Liver (tissue), 9 donors: ENCODE results near the gene UBD. TPM values are rescaled to one million over a fixed set of nuclear protein-coding genes. Genes with fewer than 3 reads are reported as not detected.
A peak's percentile ranks its signal among the peaks of the same experiment; 100 is the strongest.

Experiments
- DNase-seq: peaks from one replicate; pipeline ENCODE4 v3.0.0-alpha.2; 2017; ENCODE audit warnings: low spot score
- H3K27ac ChIP-seq, 2 donors: one replicate each; pipeline ENCODE4 v1.7.0; 2013; ENCODE audit warnings: inconsistent platforms in 2 of 2, low read length in 2 of 2, control low read depth in 1 of 2, low read depth in 1 of 2, mild to moderate bottlenecking in 1 of 2
- H3K27me3 ChIP-seq, 4 donors: one replicate each; pipeline versions ENCODE4 v1.6.1 to v1.7.0; 2013; ENCODE audit warnings: low read length in 3 of 4, inconsistent platforms in 1 of 4, mild to moderate bottlenecking in 1 of 4, moderate library complexity in 1 of 4; ENCODE audit not compliant: control insufficient read depth in 4 of 4, insufficient read depth in 4 of 4
- H3K36me3 ChIP-seq, 4 donors: one replicate each; pipeline versions ENCODE4 v1.6.1 to v1.7.0; 2013; ENCODE audit warnings: low read length in 3 of 4, mild to moderate bottlenecking in 3 of 4, low read depth in 1 of 4, moderate library complexity in 1 of 4; ENCODE audit not compliant: control insufficient read depth in 4 of 4, insufficient read depth in 3 of 4
- H3K4me1 ChIP-seq, 4 donors: one replicate each; pipeline versions ENCODE4 v1.6.1 to v1.7.0; 2013; ENCODE audit warnings: low read length in 3 of 4, mild to moderate bottlenecking in 3 of 4, moderate library complexity in 1 of 4; ENCODE audit not compliant: control insufficient read depth in 4 of 4, insufficient read depth in 4 of 4
- H3K4me3 ChIP-seq, 3 donors: one replicate each; pipeline versions ENCODE4 v1.6.1 to v1.7.0; 2013; ENCODE audit warnings: low read length in 3 of 3, control low read depth in 1 of 3, low read depth in 1 of 3, mild to moderate bottlenecking in 1 of 3
- H3K9ac ChIP-seq, 2 donors: one replicate each; pipeline ENCODE4 v1.7.0; 2013; ENCODE audit warnings: low read length in 2 of 2, mild to moderate bottlenecking in 2 of 2, moderate library complexity in 2 of 2, control low read depth in 1 of 2, low read depth in 1 of 2
- H3K9me3 ChIP-seq, 4 donors: one replicate each; pipeline versions ENCODE4 v1.6.1 to v1.7.0; 2013; ENCODE audit warnings: low read length in 3 of 4; ENCODE audit not compliant: control insufficient read depth in 4 of 4
- ATF3 ChIP-seq: IDR thresholded peaks from 2 replicates; pipeline ENCODE4 v1.6.1; 2016; ENCODE audit warnings: antibody characterized with exemption
- CTCF ChIP-seq: fragments of 150-350 bp; IDR thresholded peaks from 2 replicates; pipeline ENCODE4 v1.5.1; 2017; ENCODE audit warnings: improper control_type of control experiment, low read depth, low read length; ENCODE audit not compliant: missing input control
- EGR1 ChIP-seq, 2 donors: IDR thresholded peaks; 2 replicates each; pipeline ENCODE4 v1.6.1; 2016 to 2018; ENCODE audit warnings: antibody characterized with exemption in 2 of 2, low read depth in 2 of 2
- FOXA1 ChIP-seq: IDR thresholded peaks from 2 replicates; pipeline ENCODE4 v1.6.1; 2016; ENCODE audit warnings: antibody characterized with exemption
- FOXA2 ChIP-seq: IDR thresholded peaks from 2 replicates; pipeline ENCODE4 v1.6.1; 2016; ENCODE audit warnings: antibody characterized with exemption
- HNF4G ChIP-seq: IDR thresholded peaks from 2 replicates; pipeline ENCODE4 v1.6.1; 2016; ENCODE audit warnings: antibody characterized with exemption
- MAX ChIP-seq: IDR thresholded peaks from 2 replicates; pipeline ENCODE4 v1.6.1; 2016; ENCODE audit warnings: antibody characterized with exemption
- NR2F2 ChIP-seq: IDR thresholded peaks from 2 replicates; pipeline ENCODE4 v1.6.1; 2016; ENCODE audit warnings: antibody characterized with exemption
- RAD21 ChIP-seq, 2 donors: IDR thresholded peaks; 2 replicates each; pipeline ENCODE4 v1.6.1; 2016; ENCODE audit warnings: antibody characterized with exemption in 2 of 2, mild to moderate bottlenecking in 2 of 2
- RXRA ChIP-seq, 2 donors: IDR thresholded peaks; 2 replicates each; pipeline ENCODE4 v1.6.1; 2017 to 2018; ENCODE audit warnings: antibody characterized with exemption in 2 of 2, mild to moderate bottlenecking in 1 of 2
- SP1 ChIP-seq: IDR thresholded peaks from 2 replicates; pipeline ENCODE4 v1.6.1; 2018; ENCODE audit warnings: antibody characterized with exemption, mild to moderate bottlenecking
- TAF1 ChIP-seq: conservative IDR thresholded peaks from 2 replicates; pipeline ENCODE4 v1.6.1; 2016; ENCODE audit warnings: antibody characterized with exemption, mild to moderate bottlenecking
- YY1 ChIP-seq: IDR thresholded peaks from 2 replicates; pipeline ENCODE4 v1.6.1; 2016; ENCODE audit warnings: antibody characterized with exemption, mild to moderate bottlenecking
- WGBS: extraction: QIAGEN DNeasy Blood & Tissue Kit; methylation state at CpG from one replicate; pipeline ENCODE4 v1.1.7; 2013; 5-methylcytosine and 5-hydroxymethylcytosine counted together
- polyA plus RNA-seq, 2 donors: library from polyadenylated mRNA; stranded (reverse) in 1 of 2; unstranded in 1 of 2; fragments of 200-250 nt in 1 of 2; fragments of >200 nt in 1 of 2; fragmentation: Nextera tagmentation in 1 of 2; extraction: Ambion mirVana in 1 of 2; gene quantifications; one replicate each; pipeline versions ENCODE4 v1.2.1 to v1.2.3, GENCODE V29; 2013 to 2015
- total RNA-seq, 2 donors: library from RNA; depleted of rRNA; stranded (reverse); fragments of >200 nt; gene quantifications; one replicate each; pipeline ENCODE4 v1.2.3, GENCODE V29; 2014
- TF ChIP-seq, protein P1 (sequence below): IDR thresholded peaks from 2 replicates; pipeline ENCODE4 v1.6.1; 2016; ENCODE audit warnings: antibody characterized with exemption
- TF ChIP-seq, protein P2 (sequence below): IDR thresholded peaks from 2 replicates; pipeline ENCODE4 v1.6.1; 2016; ENCODE audit warnings: antibody characterized with exemption, mild to moderate bottlenecking
- donor health status: healthy.
- donor health status: healthy.
- donor health status: healthy.
- donor health status: healthy.
- donor health status: healthy.

The UBD gene
- total and polyA plus RNA-seq, 4 donors = 7.0 to 35.1 (median 28.1) TPM

- H3K27ac ChIP-seq = no peak overlapping the region
- peaks cover 0 to 7% (median 0%) of the 10 kb centered on the region in 4 donors for H3K27me3 ChIP-seq
- no peak overlapping the region for H3K9ac ChIP-seq
- H3K9me3 ChIP-seq = peaks cover 0 to 7% (median 0%) of the 10 kb centered on the region in 4 donors
- WGBS = 24% methylated on average over 83 of the region's 83 CpGs
- no peak for DNase-seq
- peaks cover 0 to 10% (median 2%) of the 10 kb centered on the region in 4 donors for H3K4me1 ChIP-seq
- H3K36me3 ChIP-seq = peaks cover 0 to 1% (median 0%) of the 10 kb centered on the region in 4 donors
- TF ChIP-seq NR2F2 = no peak
- TF ChIP-seq SP1 = no peak
- no peak for TF ChIP-seq RXRA (IDR thresholded peaks at IDR 0.05)
- TF ChIP-seq HNF4G = no peak
- TF ChIP-seq EGR1 (IDR thresholded peaks at IDR 0.05; ENCODE audit: low read depth in 2 of 2) = no peak
- TF ChIP-seq CTCF = no peak
- no peak for TF ChIP-seq TAF1
- TF ChIP-seq FOXA1 = no peak
- no peak for TF ChIP-seq FOXA2
- TF ChIP-seq ATF3 = no peak
- TF ChIP-seq, protein P1, sequence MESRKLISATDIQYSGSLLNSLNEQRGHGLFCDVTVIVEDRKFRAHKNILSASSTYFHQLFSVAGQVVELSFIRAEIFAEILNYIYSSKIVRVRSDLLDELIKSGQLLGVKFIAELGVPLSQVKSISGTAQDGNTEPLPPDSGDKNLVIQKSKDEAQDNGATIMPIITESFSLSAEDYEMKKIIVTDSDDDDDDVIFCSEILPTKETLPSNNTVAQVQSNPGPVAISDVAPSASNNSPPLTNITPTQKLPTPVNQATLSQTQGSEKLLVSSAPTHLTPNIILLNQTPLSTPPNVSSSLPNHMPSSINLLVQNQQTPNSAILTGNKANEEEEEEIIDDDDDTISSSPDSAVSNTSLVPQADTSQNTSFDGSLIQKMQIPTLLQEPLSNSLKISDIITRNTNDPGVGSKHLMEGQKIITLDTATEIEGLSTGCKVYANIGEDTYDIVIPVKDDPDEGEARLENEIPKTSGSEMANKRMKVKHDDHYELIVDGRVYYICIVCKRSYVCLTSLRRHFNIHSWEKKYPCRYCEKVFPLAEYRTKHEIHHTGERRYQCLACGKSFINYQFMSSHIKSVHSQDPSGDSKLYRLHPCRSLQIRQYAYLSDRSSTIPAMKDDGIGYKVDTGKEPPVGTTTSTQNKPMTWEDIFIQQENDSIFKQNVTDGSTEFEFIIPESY = no peak
- no peak for TF ChIP-seq MAX
- H3K4me3 ChIP-seq = peak overlapping the region in 1 of 3 donors; percentile 26
Observed at GRCh38 chr6:29553268-29554057, 6.1 kb downstream of the UBD start.

GRCh38 chr6:29552512-29553051, 7.0 kb downstream of the UBD start:
- no peak for DNase-seq
- Histone ChIP-seq H3K9me3 (peaks cover 0 to 7% (median 0%) of the 10 kb centered on the region in 4 donors), H3K27me3 (peaks cover 0 to 7% (median 0%) of the 10 kb centered on the region in 4 donors), H3K27ac (no peak overlapping the region), H3K9ac (no peak overlapping the region), H3K4me3 (no peak overlapping the region), H3K36me3 (peaks cover 0 to 1% (median 0%) of the 10 kb centered on the region in 4 donors), H3K4me1 (peaks cover 0 to 10% (median 2%) of the 10 kb centered on the region in 4 donors)
- WGBS = 49% methylated on average over 5 of the region's 5 CpGs
- TF ChIP-seq RAD21 (IDR thresholded peaks at IDR 0.05) = no peak
- TF ChIP-seq, protein P2, sequence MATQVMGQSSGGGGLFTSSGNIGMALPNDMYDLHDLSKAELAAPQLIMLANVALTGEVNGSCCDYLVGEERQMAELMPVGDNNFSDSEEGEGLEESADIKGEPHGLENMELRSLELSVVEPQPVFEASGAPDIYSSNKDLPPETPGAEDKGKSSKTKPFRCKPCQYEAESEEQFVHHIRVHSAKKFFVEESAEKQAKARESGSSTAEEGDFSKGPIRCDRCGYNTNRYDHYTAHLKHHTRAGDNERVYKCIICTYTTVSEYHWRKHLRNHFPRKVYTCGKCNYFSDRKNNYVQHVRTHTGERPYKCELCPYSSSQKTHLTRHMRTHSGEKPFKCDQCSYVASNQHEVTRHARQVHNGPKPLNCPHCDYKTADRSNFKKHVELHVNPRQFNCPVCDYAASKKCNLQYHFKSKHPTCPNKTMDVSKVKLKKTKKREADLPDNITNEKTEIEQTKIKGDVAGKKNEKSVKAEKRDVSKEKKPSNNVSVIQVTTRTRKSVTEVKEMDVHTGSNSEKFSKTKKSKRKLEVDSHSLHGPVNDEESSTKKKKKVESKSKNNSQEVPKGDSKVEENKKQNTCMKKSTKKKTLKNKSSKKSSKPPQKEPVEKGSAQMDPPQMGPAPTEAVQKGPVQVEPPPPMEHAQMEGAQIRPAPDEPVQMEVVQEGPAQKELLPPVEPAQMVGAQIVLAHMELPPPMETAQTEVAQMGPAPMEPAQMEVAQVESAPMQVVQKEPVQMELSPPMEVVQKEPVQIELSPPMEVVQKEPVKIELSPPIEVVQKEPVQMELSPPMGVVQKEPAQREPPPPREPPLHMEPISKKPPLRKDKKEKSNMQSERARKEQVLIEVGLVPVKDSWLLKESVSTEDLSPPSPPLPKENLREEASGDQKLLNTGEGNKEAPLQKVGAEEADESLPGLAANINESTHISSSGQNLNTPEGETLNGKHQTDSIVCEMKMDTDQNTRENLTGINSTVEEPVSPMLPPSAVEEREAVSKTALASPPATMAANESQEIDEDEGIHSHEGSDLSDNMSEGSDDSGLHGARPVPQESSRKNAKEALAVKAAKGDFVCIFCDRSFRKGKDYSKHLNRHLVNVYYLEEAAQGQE = no peak
- TF ChIP-seq, protein P1 = no peak
- TF ChIP-seq CTCF = no peak
- no peak for TF ChIP-seq ATF3
- TF ChIP-seq MAX = no peak
- TF ChIP-seq TAF1 = no peak
- no peak for TF ChIP-seq RXRA (IDR thresholded peaks at IDR 0.05)
- TF ChIP-seq FOXA2 = no peak
- no peak for TF ChIP-seq FOXA1
- TF ChIP-seq EGR1 (IDR thresholded peaks at IDR 0.05; ENCODE audit: low read depth in 2 of 2) = no peak
- no peak for TF ChIP-seq YY1
